ENCODE data around the gene DZIP1. TPM values are rescaled to one million over a fixed set of nuclear protein-coding genes. Genes with fewer than 3 reads are reported as not detected.

The DZIP1 gene
- total RNA-seq, 1 experiment from 2014 or later, result 22.1 TPM

- Mint-ChIP-seq H3K4me1 (ENCODE audit: insufficient read depth, unreplicated experiment) (peaks cover 6% of the 10 kb centered on the region), H3K27me3 (ENCODE audit: insufficient read depth, unreplicated experiment) (peaks cover 15% of the 10 kb centered on the region)
- CTCF ChIA-PET, result interaction anchor here (0.8 to 2.9 kb wide), 3 partner anchors 11 to 22 kb away, joined by 3 to 17 read pairs (median 3); no protein-coding TSS in a partner anchor
These were observed 96.9 kb downstream of the DZIP1 start for GRCh38 chr13:95547531-95548167.

GRCh38 chr13:95546919-95547318 is 97.6 kb downstream of the DZIP1 start:
- no peak for DNase-seq (ENCODE audit: unreplicated experiment)
- Mint-ChIP-seq H3K4me3 (ENCODE audit: unreplicated experiment) (no peak overlapping the region), H3K4me1 (ENCODE audit: insufficient read depth, unreplicated experiment) (peaks cover 6% of the 10 kb centered on the region), H3K36me3 (ENCODE audit: insufficient read depth, unreplicated experiment) (no peaks in the 10 kb centered on the region), H3K9me3 (ENCODE audit: unreplicated experiment) (no peaks in the 10 kb centered on the region), H3K27me3 (ENCODE audit: insufficient read depth, unreplicated experiment) (peaks cover 15% of the 10 kb centered on the region), H3K27ac (ENCODE audit: low read depth, unreplicated experiment) (no peak overlapping the region)
- ChIA-PET POLR2A (interaction anchor here (1.7 kb wide), 1 partner anchor 10 kb away, joined by 5 read pairs; no protein-coding TSS in a partner anchor), CTCF (interaction anchor here (0.6 to 2.4 kb wide), 4 partner anchors 10 to 63 kb away, joined by 3 to 15 read pairs (median 4); no protein-coding TSS in a partner anchor)
- TF ChIP-seq CTCF (IDR thresholded peaks at IDR 0.05; ENCODE audit: unreplicated experiment), result no peak
- intact Hi-C loops (cut with micrococcal nuclease), result no loop called here
- BruUV-seq (replicated peaks), result no TSS peak

More at GRCh38 chr13:95547531-95548167, 96.9 kb downstream of the DZIP1 start:
- no TSS peak for BruUV-seq (replicated peaks)
- Mint-ChIP-seq H3K36me3 (ENCODE audit: insufficient read depth, unreplicated experiment) (no peaks in the 10 kb centered on the region), H3K4me3 (ENCODE audit: unreplicated experiment) (no peak overlapping the region), H3K27ac (ENCODE audit: low read depth, unreplicated experiment) (no peak overlapping the region), H3K9me3 (ENCODE audit: unreplicated experiment) (no peaks in the 10 kb centered on the region)
- no peak for DNase-seq (ENCODE audit: unreplicated experiment)
- intact Hi-C loops (cut with micrococcal nuclease), result no loop called here
- TF ChIP-seq CTCF (IDR thresholded peaks at IDR 0.05; ENCODE audit: unreplicated experiment), result no peak
- POLR2A ChIA-PET, result interaction anchor here (1.2 to 2.9 kb wide), 2 partner anchors 11 kb away, joined by 3 to 10 read pairs; no protein-coding TSS in a partner anchor

GRCh38 chr13:95544293-95544692 is 100.2 kb downstream of the DZIP1 start:
- Mint-ChIP-seq H3K9me3 (ENCODE audit: unreplicated experiment) (no peaks in the 10 kb centered on the region), H3K4me1 (ENCODE audit: insufficient read depth, unreplicated experiment) (peaks cover 6% of the 10 kb centered on the region), H3K27me3 (ENCODE audit: insufficient read depth, unreplicated experiment) (peaks cover 15% of the 10 kb centered on the region), H3K36me3 (ENCODE audit: insufficient read depth, unreplicated experiment) (no peaks in the 10 kb centered on the region), H3K27ac (ENCODE audit: low read depth, unreplicated experiment) (no peak overlapping the region), H3K4me3 (ENCODE audit: unreplicated experiment) (no peak overlapping the region)
- intact Hi-C loops (cut with micrococcal nuclease), result no loop called here
- no peak for TF ChIP-seq CTCF (IDR thresholded peaks at IDR 0.05; ENCODE audit: unreplicated experiment)
- BruUV-seq (replicated peaks), result no TSS peak
- POLR2A ChIA-PET, result no interaction called here
- DNase-seq (ENCODE audit: unreplicated experiment), result no peak
- CTCF ChIA-PET, result interaction anchor here (1.3 to 1.4 kb wide), 2 partner anchors 20 to 79 kb away, joined by 4 to 7 read pairs; no protein-coding TSS in a partner anchor

- POLR2A ChIA-PET, result interaction anchor here (1.0 kb wide), 1 partner anchor 12 kb away, joined by 3 read pairs; no protein-coding TSS in a partner anchor
- TF ChIP-seq CTCF (IDR thresholded peaks at IDR 0.05; ENCODE audit: unreplicated experiment), result no peak
- no peaks in the 10 kb centered on the region for H3K36me3 Mint-ChIP-seq (ENCODE audit: insufficient read depth, unreplicated experiment)
- DNase-seq (ENCODE audit: unreplicated experiment), result no peak
- intact Hi-C loops (cut with micrococcal nuclease), result no loop called here
- H3K27me3 Mint-ChIP-seq (ENCODE audit: insufficient read depth, unreplicated experiment), result peaks cover 8% of the 10 kb centered on the region
- CTCF ChIA-PET, result interaction anchor here (0.6 to 1.3 kb wide), 10 partner anchors 8 to 294 kb away, joined by 3 to 6 read pairs (median 3); no protein-coding TSS in a partner anchor
- BruUV-seq (replicated peaks), result no TSS peak
- peaks cover 6% of the 10 kb centered on the region for H3K4me1 Mint-ChIP-seq (ENCODE audit: insufficient read depth, unreplicated experiment)
- H3K27ac Mint-ChIP-seq (ENCODE audit: low read depth, unreplicated experiment), result no peak overlapping the region
- H3K9me3 Mint-ChIP-seq (ENCODE audit: unreplicated experiment), result no peaks in the 10 kb centered on the region
- no peak overlapping the region for H3K4me3 Mint-ChIP-seq (ENCODE audit: unreplicated experiment)
These were observed 102.5 kb downstream of the DZIP1 start for GRCh38 chr13:95541911-95542474.
